Activated T-helper 2 cell treated with anti-CD3 and anti-CD28 coated beads, Interferon-gamma antibody, Interleukin-2, Interleukin-4, amounts not matched to agents 10 μg/mL and 5 μg/mL and 100 μg/mL, durations not matched to agents 14 hours and 24 hours and 36 hours (primary cell): Measurements from ENCODE around the gene PDE10A. TPM values are rescaled to one million over a fixed set of nuclear protein-coding genes. Genes with fewer than 3 reads are reported as not detected.
"Not testable (repeated sequence)": the region's sequence is repeated elsewhere in the genome, so short reads cannot be mapped to it uniquely, and the experiment has no call there.

Experiments used
- DNase-seq: peaks from one replicate; pipeline ENCODE4 v3.0.0; 2021; ENCODE audit warnings: low spot score
- H3K27ac Mint-ChIP-seq: one replicate; pipeline ENCODE4 v1.8.0; 2021; ENCODE audit warnings: mixed read lengths
- H3K27me3 Mint-ChIP-seq: one replicate; pipeline ENCODE4 v1.8.0; 2021; ENCODE audit warnings: low read depth, mixed read lengths
- H3K36me3 Mint-ChIP-seq: one replicate; pipeline ENCODE4 v1.8.0; 2021; ENCODE audit warnings: low read depth, mixed read lengths
- H3K4me1 Mint-ChIP-seq: one replicate; pipeline ENCODE4 v1.8.0; 2021; ENCODE audit warnings: low read depth, mixed read lengths
- H3K4me3 Mint-ChIP-seq: one replicate; pipeline ENCODE4 v1.8.0; 2021; ENCODE audit warnings: low read depth, mild to moderate bottlenecking, moderate library complexity, mixed read lengths
- H3K9me3 Mint-ChIP-seq: one replicate; pipeline ENCODE4 v1.8.0; 2021; ENCODE audit warnings: mixed read lengths
- intact Hi-C: fragments of 100-400 bp; cut with micrococcal nuclease; formaldehyde crosslinking; loops from one replicate; pipeline ENCODE4 v1.15.1; 2023
- total RNA-seq: library from RNA; stranded (reverse); gene quantifications from 2 replicates; pipeline ENCODE4 v1.2.3, GENCODE V29; 2022

The PDE10A gene
- total RNA-seq, 1 donor from 2014 or later = not detected

- DNase-seq = no peak
- no peaks in the 10 kb centered on the region for H3K27me3 Mint-ChIP-seq
- H3K36me3 Mint-ChIP-seq = no peaks in the 10 kb centered on the region
- H3K9me3 Mint-ChIP-seq = no peaks in the 10 kb centered on the region
- no peak overlapping the region for H3K27ac Mint-ChIP-seq
- H3K4me3 Mint-ChIP-seq = no peak overlapping the region
- H3K4me1 Mint-ChIP-seq = no peaks in the 10 kb centered on the region
- intact Hi-C loops = no loop called here
Measured at GRCh38 chr6:165478581-165478980, 184.5 kb downstream of the PDE10A start.

GRCh38 chr6:165469483-165469882, 193.6 kb downstream of the PDE10A start:
- H3K4me1 Mint-ChIP-seq = no peaks in the 10 kb centered on the region
- no peak overlapping the region for H3K27ac Mint-ChIP-seq
- intact Hi-C loops = no loop called here
- H3K27me3 Mint-ChIP-seq = no peaks in the 10 kb centered on the region
- DNase-seq = no peak
- peaks cover 7% of the 10 kb centered on the region for H3K9me3 Mint-ChIP-seq
- no peak overlapping the region for H3K4me3 Mint-ChIP-seq
- no peaks in the 10 kb centered on the region for H3K36me3 Mint-ChIP-seq

DNA sequence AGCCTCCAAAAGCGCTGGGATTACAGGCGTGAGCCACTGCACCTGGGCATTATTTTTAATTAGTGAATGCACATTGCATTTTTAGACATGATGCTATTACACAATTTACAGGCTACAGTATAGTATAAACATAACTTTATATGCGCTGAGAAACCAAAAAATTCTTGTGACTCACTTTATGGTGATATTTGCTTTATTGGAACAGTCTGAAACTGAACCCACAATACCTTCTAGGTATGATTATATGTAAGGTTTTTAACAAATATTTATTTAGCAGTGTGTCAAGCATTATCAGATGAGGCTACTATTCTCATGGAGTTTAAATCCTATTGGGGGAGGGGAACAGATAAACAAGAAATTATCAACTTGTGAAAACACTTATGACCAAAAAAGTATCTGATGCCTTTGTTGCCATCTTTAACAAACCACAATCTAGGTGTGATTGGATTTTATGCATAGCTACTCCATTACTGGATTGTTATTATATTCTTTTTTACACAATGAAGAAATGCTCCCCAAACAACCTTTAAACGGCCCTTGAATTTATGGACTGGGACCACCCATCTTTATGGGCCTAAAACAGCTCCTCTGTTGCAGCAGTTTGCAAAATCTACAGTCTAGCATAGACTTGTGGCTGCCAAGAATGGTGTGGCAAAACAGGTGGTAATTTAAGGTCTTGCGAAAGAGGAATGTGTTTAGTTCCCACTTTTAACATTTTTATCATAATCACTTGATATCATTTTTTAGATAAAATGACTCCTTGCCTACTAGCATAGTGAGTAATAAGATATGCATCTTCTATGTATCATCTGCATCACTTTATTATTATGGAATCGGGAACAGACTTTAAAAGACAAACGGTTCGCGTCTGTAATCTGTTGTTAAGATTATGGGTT, 194.5 kb downstream of the PDE10A start:
- H3K9me3 Mint-ChIP-seq = peaks cover 15% of the 10 kb centered on the region
- no peak overlapping the region for H3K4me3 Mint-ChIP-seq
- intact Hi-C loops = no loop called here
- no peak overlapping the region for H3K27ac Mint-ChIP-seq
- no peak for DNase-seq
- no peaks in the 10 kb centered on the region for H3K27me3 Mint-ChIP-seq
- H3K36me3 Mint-ChIP-seq = no peaks in the 10 kb centered on the region
- no peaks in the 10 kb centered on the region for H3K4me1 Mint-ChIP-seq

- H3K27ac Mint-ChIP-seq, H3K27me3 Mint-ChIP-seq, H3K36me3 Mint-ChIP-seq, H3K4me1 Mint-ChIP-seq, intact Hi-C loops, DNase-seq, H3K4me3 Mint-ChIP-seq: not testable (repeated sequence)
- peaks cover 28% of the 10 kb centered on the region for H3K9me3 Mint-ChIP-seq
Measured at GRCh38 chr6:165463499-165463898, 199.5 kb downstream of the PDE10A start.

DNA sequence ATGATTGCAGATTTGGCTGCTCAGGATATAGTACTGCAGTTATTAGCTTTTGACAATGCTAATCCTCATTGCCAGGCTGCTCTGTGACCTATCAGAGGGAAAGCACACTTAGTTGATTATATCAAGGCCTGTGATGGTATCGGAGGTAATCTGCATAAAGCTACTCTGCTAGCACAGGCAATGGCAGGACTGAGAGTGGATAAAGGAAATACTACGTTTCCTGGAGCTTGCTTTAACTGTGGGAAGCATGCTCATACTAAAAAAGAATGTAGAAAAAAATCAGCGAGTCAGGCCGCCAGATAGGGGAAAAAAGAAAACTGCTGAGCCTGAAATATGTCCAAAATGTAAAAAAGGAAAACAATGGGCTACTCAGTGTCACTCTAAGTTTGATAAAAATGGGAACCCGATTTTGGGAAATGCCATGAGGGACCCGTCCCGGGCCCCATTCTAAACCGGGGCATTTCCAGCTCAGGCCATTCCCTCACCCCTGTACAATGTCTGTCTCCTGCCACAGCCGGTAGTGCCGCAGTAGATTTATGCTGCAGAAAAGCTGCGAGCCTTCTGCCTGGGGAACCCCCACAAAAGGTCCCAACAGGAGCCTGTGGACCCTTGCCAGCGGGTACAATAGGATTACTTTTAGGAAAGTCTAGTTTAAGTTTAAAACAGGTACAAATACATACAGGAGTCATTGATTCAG, 203.3 kb downstream of the PDE10A start:
- DNase-seq, H3K36me3 Mint-ChIP-seq, H3K27ac Mint-ChIP-seq, H3K4me1 Mint-ChIP-seq, H3K4me3 Mint-ChIP-seq, H3K27me3 Mint-ChIP-seq, intact Hi-C loops: not testable (repeated sequence)
- peaks cover 23% of the 10 kb centered on the region for H3K9me3 Mint-ChIP-seq

- DNase-seq = no peak
- Mint-ChIP-seq H3K4me3 (no peak overlapping the region), H3K27me3 (no peaks in the 10 kb centered on the region), H3K27ac (no peak overlapping the region), H3K9me3 (peaks cover 12% of the 10 kb centered on the region), H3K36me3 (no peaks in the 10 kb centered on the region), H3K4me1 (no peaks in the 10 kb centered on the region)
- intact Hi-C loops = no loop called here
Measured at GRCh38 chr6:165458134-165458533, 204.9 kb downstream of the PDE10A start.

DNA sequence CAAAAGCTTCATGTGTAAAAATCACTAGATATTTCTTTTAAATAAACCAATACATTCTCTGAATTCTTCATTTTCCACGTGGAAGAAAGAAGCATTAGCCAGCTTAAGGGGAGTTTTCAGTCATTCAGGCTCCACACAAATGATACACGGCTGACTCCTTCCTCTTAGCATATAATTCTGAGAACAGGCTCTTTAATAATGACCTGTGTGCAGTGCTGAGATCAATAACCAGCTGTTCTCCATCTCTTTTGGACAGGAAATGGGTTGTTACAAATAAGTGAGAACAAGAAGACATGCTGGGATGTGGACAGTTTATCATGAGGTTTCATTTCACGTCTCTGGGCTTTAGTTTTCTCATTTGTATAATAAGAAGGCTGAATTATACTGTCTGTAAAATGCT, 206.8 kb downstream of the PDE10A start:
- Mint-ChIP-seq H3K27ac (no peak overlapping the region), H3K27me3 (no peaks in the 10 kb centered on the region), H3K9me3 (no peaks in the 10 kb centered on the region), H3K4me1 (no peaks in the 10 kb centered on the region), H3K4me3 (no peak overlapping the region), H3K36me3 (no peaks in the 10 kb centered on the region)
- no peak for DNase-seq
- intact Hi-C loops = no loop called here

- H3K9me3 Mint-ChIP-seq = no peaks in the 10 kb centered on the region
- H3K36me3 Mint-ChIP-seq = no peaks in the 10 kb centered on the region
- intact Hi-C loops = no loop called here
- H3K27ac Mint-ChIP-seq = no peak overlapping the region
- no peak for DNase-seq
- no peak overlapping the region for H3K4me3 Mint-ChIP-seq
- no peaks in the 10 kb centered on the region for H3K27me3 Mint-ChIP-seq
- no peaks in the 10 kb centered on the region for H3K4me1 Mint-ChIP-seq
Measured at GRCh38 chr6:165455488-165455887, 207.6 kb downstream of the PDE10A start.

GRCh38 chr6:165453395-165453794, 209.6 kb downstream of the PDE10A start:
- H3K27ac Mint-ChIP-seq = no peak overlapping the region
- no peak overlapping the region for H3K4me3 Mint-ChIP-seq
- no peaks in the 10 kb centered on the region for H3K36me3 Mint-ChIP-seq
- H3K27me3 Mint-ChIP-seq = no peaks in the 10 kb centered on the region
- intact Hi-C loops = no loop called here
- DNase-seq = no peak
- no peaks in the 10 kb centered on the region for H3K9me3 Mint-ChIP-seq
- H3K4me1 Mint-ChIP-seq = no peaks in the 10 kb centered on the region

- H3K27me3 Mint-ChIP-seq = no peaks in the 10 kb centered on the region
- no peaks in the 10 kb centered on the region for H3K4me1 Mint-ChIP-seq
- no peaks in the 10 kb centered on the region for H3K36me3 Mint-ChIP-seq
- H3K4me3 Mint-ChIP-seq = no peak overlapping the region
- DNase-seq = no peak
- H3K27ac Mint-ChIP-seq = no peak overlapping the region
- no peaks in the 10 kb centered on the region for H3K9me3 Mint-ChIP-seq
- intact Hi-C loops = no loop called here
Measured at GRCh38 chr6:165451838-165452237, 211.2 kb downstream of the PDE10A start.

- no peak for DNase-seq
- H3K4me3 Mint-ChIP-seq = no peak overlapping the region
- H3K9me3 Mint-ChIP-seq = no peaks in the 10 kb centered on the region
- intact Hi-C loops = no loop called here
- no peak overlapping the region for H3K27ac Mint-ChIP-seq
- H3K36me3 Mint-ChIP-seq = no peaks in the 10 kb centered on the region
- H3K4me1 Mint-ChIP-seq = no peaks in the 10 kb centered on the region
- H3K27me3 Mint-ChIP-seq = no peaks in the 10 kb centered on the region
Measured at GRCh38 chr6:165448210-165448609, 214.8 kb downstream of the PDE10A start.

DNA sequence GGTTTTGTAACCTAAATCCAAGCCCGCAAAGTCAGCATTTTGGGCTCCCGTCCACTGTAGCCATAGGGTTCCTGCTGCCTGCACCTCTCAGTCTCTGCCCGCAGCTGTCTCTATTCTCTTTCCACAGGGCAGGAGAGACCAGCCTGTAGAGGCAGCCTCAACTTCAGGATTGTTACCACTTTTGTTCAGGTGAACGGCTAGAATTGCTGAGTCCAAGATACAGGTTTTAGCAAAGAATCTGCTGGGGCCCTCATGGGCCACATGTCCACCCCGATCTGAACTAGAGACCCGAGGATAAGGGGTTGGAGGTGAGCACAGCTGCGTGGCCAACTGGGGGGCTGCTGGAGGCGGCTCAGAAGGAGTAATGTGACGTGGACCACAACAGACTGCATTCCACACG, 215.9 kb downstream of the PDE10A start:
- intact Hi-C loops = no loop called here
- Mint-ChIP-seq H3K9me3 (no peaks in the 10 kb centered on the region), H3K4me1 (no peaks in the 10 kb centered on the region), H3K27me3 (no peaks in the 10 kb centered on the region), H3K27ac (no peak overlapping the region), H3K36me3 (no peaks in the 10 kb centered on the region), H3K4me3 (no peak overlapping the region)
- DNase-seq = no peak

DNA sequence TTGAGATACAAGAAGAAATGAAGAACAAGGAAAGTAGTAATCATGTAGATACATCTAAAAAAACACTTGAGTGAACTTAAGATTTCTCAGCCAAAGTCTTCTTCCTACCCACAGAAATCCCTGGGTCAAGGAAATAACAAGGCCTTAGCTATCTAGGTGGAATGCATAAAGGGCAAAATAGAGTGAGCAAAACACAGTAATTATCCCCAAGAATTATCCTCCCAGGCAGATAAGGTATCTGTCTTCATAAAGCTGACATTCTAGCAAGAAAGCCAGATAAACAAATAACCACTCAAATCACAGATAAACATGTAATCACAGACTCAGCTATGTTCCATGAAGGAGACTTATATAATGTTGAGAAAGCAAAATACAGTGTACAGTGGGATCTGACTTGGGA, 216.7 kb downstream of the PDE10A start:
- intact Hi-C loops = no loop called here
- Mint-ChIP-seq H3K27ac (no peak overlapping the region), H3K27me3 (no peaks in the 10 kb centered on the region), H3K4me1 (no peaks in the 10 kb centered on the region), H3K4me3 (no peak overlapping the region), H3K9me3 (no peaks in the 10 kb centered on the region), H3K36me3 (no peaks in the 10 kb centered on the region)
- no peak for DNase-seq
